Measurements from ENCODE around the gene GPR15.
"Not testable (repeated sequence)": the region's sequence is repeated elsewhere in the genome, so short reads cannot be mapped to it uniquely, and the experiment has no call there.

The GPR15 gene

GRCh38 chr3:98558100-98558827 lies 26.5 kb downstream of the GPR15 start:
- no peak for DNase-seq (ENCODE audit: low spot score)

GRCh38 chr3:98559769-98560168 lies 28.0 kb downstream of the GPR15 start:
- DNase-seq (ENCODE audit: low spot score): not testable (repeated sequence)

DNA sequence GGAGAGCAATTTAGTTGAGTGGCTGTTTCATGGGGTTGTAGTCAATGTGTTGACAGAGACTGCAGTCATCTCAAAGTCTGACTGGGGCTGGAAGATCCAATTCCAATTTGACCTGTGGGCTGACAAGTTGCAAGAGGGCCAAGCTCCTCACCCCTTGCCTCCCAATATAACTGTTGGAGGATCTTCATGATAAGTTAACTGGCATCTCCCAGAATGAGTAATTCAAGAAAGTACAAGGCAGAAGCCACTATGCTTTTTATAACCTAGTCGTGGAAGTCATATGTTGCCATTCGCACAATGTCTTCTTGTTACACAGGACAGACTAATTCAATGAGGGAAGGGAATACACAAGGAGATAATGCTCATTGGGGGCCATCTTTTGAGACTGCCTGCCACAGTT lies 29.1 kb downstream of the GPR15 start:
- DNase-seq (ENCODE audit: low spot score): no peak

- DNase-seq (ENCODE audit: low spot score): peak; percentile 31
Measured at GRCh38 chr3:98561727-98562521, 30.1 kb downstream of the GPR15 start.

DNA sequence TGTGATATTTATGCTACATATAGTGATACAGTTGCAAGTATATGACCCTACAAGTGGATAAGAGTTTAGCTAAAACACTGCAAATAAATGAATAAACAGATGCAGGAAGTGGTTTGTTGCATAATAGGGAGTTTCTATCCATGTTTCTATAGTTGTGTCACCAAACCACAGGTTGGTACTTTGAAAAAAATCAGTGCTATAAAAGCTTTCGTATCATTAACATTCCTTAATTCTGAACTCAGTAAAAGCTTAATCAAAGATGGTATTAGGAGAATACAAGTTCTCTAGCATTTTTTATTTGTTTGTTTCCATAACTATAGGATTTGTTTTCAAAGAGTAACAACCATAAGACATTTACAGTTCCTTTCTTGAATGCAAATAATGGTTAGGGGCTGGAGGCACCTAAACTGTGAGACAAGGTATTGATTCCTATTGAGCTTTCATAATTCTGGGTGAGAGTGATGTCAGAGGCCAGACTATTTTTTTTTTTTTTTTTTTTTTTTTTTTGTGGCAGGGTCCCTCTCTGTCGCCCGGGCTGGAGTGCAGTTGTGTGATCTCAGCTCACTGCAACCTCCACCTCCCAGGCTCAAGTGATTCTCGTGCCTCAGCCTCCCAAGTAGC lies 32.0 kb downstream of the GPR15 start:
- peak; percentile 70 for DNase-seq (ENCODE audit: low spot score)

- DNase-seq (ENCODE audit: low spot score): no peak
Measured at GRCh38 chr3:98564282-98565005, 32.7 kb downstream of the GPR15 start.

GRCh38 chr3:98565237-98565643 lies 33.5 kb downstream of the GPR15 start:
- no peak for DNase-seq (ENCODE audit: low spot score)

- DNase-seq (ENCODE audit: low spot score): no peak
Measured at GRCh38 chr3:98565843-98566242, 34.1 kb downstream of the GPR15 start.

DNA sequence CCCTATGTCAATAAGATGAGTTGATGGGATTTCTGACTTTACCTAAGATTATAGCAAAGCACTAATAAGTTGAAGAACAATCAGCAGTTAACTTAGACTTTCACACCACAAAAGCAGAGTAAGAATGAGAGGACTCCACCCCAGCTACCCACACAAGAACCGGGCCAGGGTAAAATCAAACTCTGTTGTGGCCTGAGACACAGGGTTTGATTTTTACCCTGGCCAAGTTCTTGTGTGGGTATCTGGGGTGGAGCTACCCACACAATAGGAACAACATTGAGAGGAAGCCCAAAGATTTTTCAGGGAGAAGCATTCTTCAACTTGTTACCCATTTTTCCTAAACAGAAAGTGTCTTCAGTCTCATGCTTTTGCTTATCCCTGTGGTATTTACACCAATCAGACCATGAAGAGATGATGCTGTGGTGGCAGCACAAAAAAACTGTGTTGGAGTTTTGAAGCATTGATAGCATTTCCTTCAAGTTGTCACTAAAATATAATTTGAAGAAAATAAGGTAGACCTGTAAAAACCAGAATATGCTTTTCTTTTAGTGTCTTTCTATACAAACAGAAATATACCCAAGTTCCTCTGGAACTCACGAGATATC lies 36.0 kb downstream of the GPR15 start:
- no peak for DNase-seq (ENCODE audit: low spot score)

- DNase-seq (ENCODE audit: low spot score): no peak
Measured at GRCh38 chr3:98568402-98568801, 36.6 kb downstream of the GPR15 start.

DNA sequence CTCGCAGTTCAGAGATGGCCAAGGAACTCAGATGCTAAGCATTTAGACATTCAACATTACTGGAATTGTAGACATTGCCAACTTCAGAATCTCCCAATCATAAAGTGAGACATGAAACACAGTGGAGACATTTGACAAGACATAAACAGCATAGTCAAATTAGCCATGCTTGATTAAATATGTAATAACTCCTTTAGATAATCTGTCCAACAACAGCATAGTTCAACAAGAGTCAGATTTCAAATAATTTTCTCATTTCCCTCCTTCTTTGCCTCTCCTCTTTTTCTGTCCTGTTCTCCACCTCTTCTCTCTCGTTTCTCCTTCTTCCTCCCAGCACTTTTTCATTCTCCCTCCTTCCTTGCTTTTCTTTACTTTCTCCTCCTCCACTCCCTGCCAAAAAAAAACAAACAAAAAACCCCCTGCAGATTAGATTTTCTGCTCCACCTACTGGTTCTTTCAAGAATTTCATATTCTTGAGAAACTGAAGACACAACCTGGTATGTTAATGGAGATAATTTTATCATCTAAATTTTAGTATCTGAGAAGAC lies 41.5 kb downstream of the GPR15 start:
- peak; percentile 28 for DNase-seq (ENCODE audit: low spot score)

DNA sequence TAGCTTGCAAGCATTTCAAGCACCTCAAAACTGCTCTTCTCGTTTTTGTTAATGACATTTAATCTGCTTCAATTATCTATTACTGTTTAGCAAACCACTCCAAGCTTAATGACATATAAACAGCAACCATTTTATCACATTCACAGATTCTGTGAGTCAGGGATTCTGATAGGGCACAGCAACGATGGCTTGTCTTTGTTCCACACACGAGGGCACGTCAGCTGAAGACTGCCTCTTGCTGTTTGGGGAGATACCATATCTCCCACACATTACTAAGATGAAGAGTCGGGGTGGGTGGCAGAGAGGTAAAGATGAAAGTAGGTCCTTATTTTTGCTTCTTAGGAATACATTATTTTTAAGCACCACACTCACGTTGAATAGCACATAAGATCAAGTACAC lies 42.4 kb downstream of the GPR15 start:
- DNase-seq (ENCODE audit: low spot score): no peak

DNA sequence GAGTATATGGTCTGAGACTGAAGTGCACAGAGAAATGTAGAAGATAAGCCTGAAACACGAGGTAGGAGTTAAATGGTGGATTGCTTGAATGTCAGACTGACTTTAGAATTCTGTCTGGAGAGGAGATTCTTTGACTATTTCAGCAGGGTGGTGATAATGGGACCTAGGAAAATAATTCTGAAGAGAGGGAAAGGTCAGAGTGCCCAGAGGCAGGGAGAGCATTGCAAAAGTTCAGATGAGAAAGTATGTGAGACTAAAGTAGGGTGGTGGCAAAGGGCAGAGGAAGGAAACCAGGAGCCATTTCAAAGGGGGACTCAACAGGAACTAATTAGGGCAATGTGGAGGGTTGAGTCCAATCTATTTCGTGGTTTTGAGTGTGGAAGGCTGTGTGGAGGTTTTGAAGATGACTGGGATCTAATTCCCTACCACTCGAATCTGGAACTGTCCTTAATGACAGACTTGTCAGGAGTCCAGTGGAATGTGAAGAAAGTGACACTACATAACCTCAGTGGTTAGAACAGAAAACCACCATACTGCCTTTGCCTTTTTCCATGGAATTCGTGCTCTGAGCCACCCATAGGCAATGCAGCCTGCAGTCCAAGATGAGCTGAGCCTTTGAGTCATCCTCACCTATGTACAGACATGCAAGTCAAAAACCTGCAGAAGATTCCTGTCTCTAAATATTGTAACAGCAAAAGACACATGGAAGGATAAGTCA lies 45.6 kb downstream of the GPR15 start:
- DNase-seq (ENCODE audit: low spot score): peak; percentile 79

GRCh38 chr3:98580401-98581386 lies 48.9 kb downstream of the GPR15 start:
- no peak for DNase-seq (ENCODE audit: low spot score)

- no peak for DNase-seq (ENCODE audit: low spot score)
Measured at GRCh38 chr3:98581474-98581873, 49.7 kb downstream of the GPR15 start.

GRCh38 chr3:98582042-98582441 lies 50.3 kb downstream of the GPR15 start:
- no peak for DNase-seq (ENCODE audit: low spot score)

GRCh38 chr3:98583766-98584165 lies 52.0 kb downstream of the GPR15 start:
- no peak for DNase-seq (ENCODE audit: low spot score)

Measured in AG08395 (cell line).